Spleen (tissue), 7 donors: Measurements from ENCODE around the gene ID4.

ENCODE experiments used
- CTCF ChIP-seq, 11 experiments: fragments of 200-600 bp in 7 of 11; fragments of 450-650 bp in 4 of 11; sonication (generic) in 4 of 11; IDR thresholded peaks in 8 of 11; conservative IDR thresholded peaks in 3 of 11; 1 replicate in 7 of 11; 2 replicates in 4 of 11; pipeline versions ENCODE4 v1.4.0 to v1.8.0; 2016 to 2021; ENCODE audit warnings: antibody characterized with exemption in 11 of 11, inconsistent platforms in 4 of 11, mild to moderate bottlenecking in 1 of 11
- POLR2A ChIP-seq, 3 donors: fragments of 450-650 bp; IDR thresholded peaks; one replicate each; pipeline ENCODE4 v1.5.1; 2017; ENCODE audit warnings: antibody characterized with exemption in 3 of 3, mild to moderate bottlenecking in 1 of 3
- POLR2AphosphoS5 ChIP-seq, 3 donors: sonication (generic); formaldehyde crosslinking; IDR thresholded peaks; one replicate each; pipeline ENCODE4 v1.5.1; 2017; ENCODE audit warnings: antibody characterized with exemption in 3 of 3
- donor health status: DM: no; HTN: no; CAD: no; lungs with moderate emphysema.
- donor health status: DM: no; HTN: no; CAD: no.
- donor health status: DM: no; HTN: no; CAD: no.

GRCh38 chr6:19891451-19891850 lies 54.3 kb downstream of the ID4 start:
- TF ChIP-seq CTCF (IDR thresholded peaks at IDR 0.05 in 8 of 11, conservative IDR thresholded peaks at IDR 0.05 in 3 of 11) (no peak), POLR2AphosphoS5 (IDR thresholded peaks at IDR 0.05) (no peak), POLR2A (IDR thresholded peaks at IDR 0.05) (no peak)
